ENCODE data around the gene GSTK1.
"Not testable (repeated sequence)": the region's sequence is repeated elsewhere in the genome, so short reads cannot be mapped to it uniquely, and the experiment has no call there.

DNA sequence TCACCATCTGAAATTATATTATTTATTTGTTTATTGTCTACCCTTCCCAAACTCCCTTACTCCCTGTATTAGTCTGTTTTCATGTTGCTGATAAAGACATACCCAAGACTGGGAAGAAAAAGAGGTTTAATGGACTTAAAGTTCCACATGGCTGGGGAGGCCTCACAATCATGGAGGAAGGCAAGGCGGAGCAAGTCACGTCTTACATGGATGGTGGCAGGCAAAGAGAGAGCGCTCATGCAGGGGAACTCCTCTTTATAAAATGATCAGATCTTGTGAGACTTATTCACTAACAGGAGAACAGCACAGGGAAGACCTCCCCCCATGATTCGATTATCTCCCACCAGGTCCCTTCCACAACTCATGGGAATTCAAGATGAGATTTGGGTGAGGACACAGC is 49.8 kb upstream of the GSTK1 start:
- TF ChIP-seq, protein P1, sequence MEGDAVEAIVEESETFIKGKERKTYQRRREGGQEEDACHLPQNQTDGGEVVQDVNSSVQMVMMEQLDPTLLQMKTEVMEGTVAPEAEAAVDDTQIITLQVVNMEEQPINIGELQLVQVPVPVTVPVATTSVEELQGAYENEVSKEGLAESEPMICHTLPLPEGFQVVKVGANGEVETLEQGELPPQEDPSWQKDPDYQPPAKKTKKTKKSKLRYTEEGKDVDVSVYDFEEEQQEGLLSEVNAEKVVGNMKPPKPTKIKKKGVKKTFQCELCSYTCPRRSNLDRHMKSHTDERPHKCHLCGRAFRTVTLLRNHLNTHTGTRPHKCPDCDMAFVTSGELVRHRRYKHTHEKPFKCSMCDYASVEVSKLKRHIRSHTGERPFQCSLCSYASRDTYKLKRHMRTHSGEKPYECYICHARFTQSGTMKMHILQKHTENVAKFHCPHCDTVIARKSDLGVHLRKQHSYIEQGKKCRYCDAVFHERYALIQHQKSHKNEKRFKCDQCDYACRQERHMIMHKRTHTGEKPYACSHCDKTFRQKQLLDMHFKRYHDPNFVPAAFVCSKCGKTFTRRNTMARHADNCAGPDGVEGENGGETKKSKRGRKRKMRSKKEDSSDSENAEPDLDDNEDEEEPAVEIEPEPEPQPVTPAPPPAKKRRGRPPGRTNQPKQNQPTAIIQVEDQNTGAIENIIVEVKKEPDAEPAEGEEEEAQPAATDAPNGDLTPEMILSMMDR (IDR thresholded peaks at IDR 0.05; ENCODE audit: poor library complexity, severe bottlenecking): not testable (repeated sequence)
- not testable (repeated sequence) for TF ChIP-seq TAF1 (IDR thresholded peaks at IDR 0.05; ENCODE audit: low read depth); EZH2 (IDR thresholded peaks at IDR 0.05; ENCODE audit: borderline replicate concordance, insufficient read depth, low read length, poor library complexity, severe bottlenecking); POLR2AphosphoS5 (IDR thresholded peaks at IDR 0.05); SMC3 (conservative IDR thresholded peaks at IDR 0.05; ENCODE audit: poor library complexity); EP300 (conservative IDR thresholded peaks at IDR 0.05; ENCODE audit: poor library complexity, severe bottlenecking); RAD21 (conservative IDR thresholded peaks at IDR 0.05)
- TF ChIP-seq, protein P2, sequence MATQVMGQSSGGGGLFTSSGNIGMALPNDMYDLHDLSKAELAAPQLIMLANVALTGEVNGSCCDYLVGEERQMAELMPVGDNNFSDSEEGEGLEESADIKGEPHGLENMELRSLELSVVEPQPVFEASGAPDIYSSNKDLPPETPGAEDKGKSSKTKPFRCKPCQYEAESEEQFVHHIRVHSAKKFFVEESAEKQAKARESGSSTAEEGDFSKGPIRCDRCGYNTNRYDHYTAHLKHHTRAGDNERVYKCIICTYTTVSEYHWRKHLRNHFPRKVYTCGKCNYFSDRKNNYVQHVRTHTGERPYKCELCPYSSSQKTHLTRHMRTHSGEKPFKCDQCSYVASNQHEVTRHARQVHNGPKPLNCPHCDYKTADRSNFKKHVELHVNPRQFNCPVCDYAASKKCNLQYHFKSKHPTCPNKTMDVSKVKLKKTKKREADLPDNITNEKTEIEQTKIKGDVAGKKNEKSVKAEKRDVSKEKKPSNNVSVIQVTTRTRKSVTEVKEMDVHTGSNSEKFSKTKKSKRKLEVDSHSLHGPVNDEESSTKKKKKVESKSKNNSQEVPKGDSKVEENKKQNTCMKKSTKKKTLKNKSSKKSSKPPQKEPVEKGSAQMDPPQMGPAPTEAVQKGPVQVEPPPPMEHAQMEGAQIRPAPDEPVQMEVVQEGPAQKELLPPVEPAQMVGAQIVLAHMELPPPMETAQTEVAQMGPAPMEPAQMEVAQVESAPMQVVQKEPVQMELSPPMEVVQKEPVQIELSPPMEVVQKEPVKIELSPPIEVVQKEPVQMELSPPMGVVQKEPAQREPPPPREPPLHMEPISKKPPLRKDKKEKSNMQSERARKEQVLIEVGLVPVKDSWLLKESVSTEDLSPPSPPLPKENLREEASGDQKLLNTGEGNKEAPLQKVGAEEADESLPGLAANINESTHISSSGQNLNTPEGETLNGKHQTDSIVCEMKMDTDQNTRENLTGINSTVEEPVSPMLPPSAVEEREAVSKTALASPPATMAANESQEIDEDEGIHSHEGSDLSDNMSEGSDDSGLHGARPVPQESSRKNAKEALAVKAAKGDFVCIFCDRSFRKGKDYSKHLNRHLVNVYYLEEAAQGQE (IDR thresholded peaks at IDR 0.05; ENCODE audit: borderline replicate concordance): not testable (repeated sequence)

Data from neural cell (in vitro differentiated cells).